ENCODE data around the gene WDR53.
"Not testable (repeated sequence)": the region's sequence is repeated elsewhere in the genome, so short reads cannot be mapped to it uniquely, and the experiment has no call there.

WDR53 gene

GRCh38 chr3:196558476-196558875, 9.9 kb downstream of the WDR53 start:
- DNase-seq (ENCODE audit: low read depth, low spot score), result no peak

GRCh38 chr3:196557236-196557635, 11.1 kb downstream of the WDR53 start:
- DNase-seq (ENCODE audit: low read depth, low spot score), result no peak

DNA sequence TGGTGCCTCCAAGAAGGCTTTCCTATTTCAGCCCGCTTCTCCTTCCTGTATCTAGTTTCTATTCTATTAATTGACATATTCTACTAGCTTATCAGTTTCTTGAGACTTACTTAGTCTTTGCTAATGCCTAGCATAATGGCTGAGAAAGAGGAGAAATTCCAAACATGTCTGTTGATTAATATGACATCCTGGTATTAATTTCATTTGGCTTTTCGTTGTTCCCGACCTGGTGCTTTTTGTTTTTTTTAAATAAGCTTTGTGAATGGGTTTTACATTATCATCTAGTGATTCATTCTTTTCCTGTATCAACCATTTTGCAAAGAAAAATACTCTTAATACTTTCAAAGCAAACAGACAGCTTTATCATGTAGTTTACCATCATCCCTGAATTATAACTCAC, 13.1 kb downstream of the WDR53 start:
- DNase-seq (ENCODE audit: low read depth, low spot score), result no peak

DNA sequence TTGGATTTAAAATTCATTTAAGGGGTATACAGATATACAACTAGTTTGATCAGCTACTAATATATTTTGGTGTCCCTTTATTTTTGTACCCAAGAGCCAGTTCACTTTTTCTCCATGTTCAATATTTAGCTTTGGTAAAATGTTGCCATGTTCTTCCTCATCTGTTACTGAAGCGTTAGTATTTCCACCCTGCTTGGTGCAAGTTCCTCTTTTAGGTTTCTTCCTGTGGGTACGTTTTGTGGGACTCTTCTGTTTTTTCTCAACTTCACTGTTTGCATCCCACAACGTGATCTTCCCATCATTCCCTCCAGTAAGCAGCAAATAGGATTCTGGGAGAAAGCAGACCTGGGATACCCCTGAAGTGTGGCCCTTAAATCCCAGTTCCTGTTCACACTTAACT, 14.1 kb downstream of the WDR53 start:
- DNase-seq (ENCODE audit: low read depth, low spot score), result no peak

GRCh38 chr3:196553551-196553950, 14.8 kb downstream of the WDR53 start:
- no peak for DNase-seq (ENCODE audit: low read depth, low spot score)

DNA sequence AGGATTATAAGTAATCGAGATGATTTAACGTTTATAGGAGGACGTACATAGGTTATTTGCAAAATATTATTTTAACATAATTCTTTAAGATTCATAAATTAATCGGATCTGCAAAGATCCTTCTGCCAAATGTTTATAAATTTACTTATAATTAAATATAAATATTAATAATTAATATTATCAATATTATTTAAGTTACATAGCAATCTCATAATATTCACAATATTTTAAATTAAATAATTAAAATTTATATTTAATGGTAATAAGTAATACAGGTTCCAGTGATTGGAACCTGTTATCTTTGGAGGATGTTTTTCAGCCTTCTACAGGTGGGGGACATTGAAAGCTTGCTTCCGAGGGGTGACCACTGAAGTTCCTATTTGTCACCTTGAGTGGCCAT, 16.1 kb downstream of the WDR53 start:
- no peak for DNase-seq (ENCODE audit: low read depth, low spot score)

GRCh38 chr3:196550172-196550571, 18.2 kb downstream of the WDR53 start:
- DNase-seq (ENCODE audit: low read depth, low spot score), result not testable (repeated sequence)

DNA sequence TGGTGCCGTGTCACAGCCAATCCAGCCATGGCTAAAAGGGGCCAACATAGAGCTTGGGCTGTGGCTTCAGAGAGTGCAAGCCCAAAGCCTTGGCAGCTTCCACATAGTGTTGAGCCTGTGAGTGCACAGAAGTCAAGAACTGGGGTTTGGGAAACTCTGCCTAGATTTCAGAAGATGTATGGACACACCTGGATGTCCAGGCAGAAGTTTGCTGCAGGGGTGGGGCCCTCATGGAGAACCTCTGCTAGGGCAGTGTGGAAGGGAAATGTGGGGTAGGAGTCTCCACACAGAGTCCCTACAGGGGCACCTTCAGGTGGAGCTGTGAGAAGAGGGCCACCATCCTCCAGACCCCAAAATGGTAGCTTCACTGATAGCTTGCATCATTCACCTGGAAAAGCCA, 19.0 kb downstream of the WDR53 start:
- DNase-seq (ENCODE audit: low read depth, low spot score), result not testable (repeated sequence)

DNA sequence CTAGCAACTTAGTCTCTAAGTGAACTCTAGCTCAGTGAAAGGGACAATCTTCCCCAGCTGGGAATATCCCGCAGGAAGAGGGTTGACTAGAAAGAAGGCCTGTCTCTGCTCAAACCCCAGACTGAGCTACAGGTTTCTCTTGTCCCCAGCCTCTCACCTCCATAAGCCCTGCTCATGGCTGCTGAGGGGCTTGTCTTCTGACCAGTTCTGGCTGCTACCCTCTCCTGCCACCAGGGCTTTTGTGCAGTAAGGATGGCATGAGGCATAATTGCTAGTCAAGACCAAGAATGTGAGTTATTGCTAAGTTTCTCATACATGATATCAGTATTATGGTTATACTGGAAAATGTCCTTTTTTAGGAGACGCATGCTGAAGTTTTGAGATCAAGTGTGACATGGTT, 21.3 kb downstream of the WDR53 start:
- DNase-seq (ENCODE audit: low read depth, low spot score), result no peak

DNA sequence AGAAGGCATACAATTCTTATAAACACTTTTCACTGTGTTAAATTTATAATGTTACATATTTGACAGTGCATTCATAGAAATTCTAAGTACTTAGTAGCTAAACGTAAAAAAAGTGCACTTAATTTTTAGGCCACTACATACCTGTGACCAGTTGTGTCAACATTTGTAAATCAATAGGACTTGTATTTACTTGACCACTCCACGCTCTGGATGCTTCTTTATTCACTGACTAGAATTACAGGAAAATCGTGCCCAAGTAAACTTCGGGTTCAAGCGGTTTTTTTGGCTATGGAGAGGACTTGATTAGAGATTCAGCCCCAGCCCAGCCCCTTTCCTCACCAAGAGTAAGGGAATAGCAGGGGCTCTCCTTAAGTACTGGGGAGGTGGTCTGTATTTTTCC, 21.8 kb downstream of the WDR53 start:
- DNase-seq (ENCODE audit: low read depth, low spot score), result no peak

- DNase-seq (ENCODE audit: low read depth, low spot score), result no peak
Observed at GRCh38 chr3:196544491-196544992, 23.8 kb downstream of the WDR53 start.

- DNase-seq (ENCODE audit: low read depth, low spot score), result no peak
Observed at GRCh38 chr3:196541684-196542445, 26.5 kb downstream of the WDR53 start.

- DNase-seq (ENCODE audit: low read depth, low spot score), result peak; percentile 57
Observed at GRCh38 chr3:196537319-196537984, 30.9 kb downstream of the WDR53 start.

DNA sequence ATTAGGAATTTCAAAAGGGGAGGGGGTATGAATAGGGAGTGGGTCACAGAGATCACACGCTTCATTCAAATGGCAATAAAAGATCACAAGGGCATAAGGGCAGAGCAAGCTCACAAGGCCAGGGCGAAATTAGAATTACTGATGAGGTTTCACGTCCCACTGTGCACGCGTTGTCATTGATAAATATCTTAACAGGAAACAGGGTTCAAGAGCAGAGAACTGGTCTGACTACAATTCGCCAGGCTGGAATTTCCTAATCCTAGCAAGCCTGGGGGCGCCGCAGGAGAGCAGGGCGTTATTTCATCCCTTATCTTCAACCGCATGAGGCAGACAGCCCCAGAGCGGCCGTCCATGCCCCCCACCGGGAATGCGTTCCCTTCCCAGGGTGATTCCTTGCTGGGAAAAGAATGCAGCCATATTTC, 35.1 kb downstream of the WDR53 start:
- DNase-seq (ENCODE audit: low read depth, low spot score), result no peak

DNA sequence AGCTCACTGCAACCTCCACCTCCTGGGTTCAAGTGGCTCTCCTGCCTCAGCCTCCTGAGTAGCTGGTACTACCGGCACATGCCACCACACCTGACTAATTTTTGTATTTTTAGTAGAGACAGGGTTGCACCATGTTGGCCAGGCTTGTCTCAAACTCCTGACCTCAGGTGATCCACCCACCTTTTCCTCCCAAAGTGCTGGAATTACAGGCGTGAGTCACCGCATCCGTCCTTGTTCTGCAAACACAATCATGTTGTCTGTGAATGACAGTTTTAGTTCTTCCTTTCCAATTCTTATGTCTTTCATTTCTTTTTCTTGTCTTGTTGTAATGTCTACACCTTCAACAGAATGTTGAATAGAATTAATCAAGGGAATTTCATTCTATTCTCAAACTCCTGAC, 36.9 kb downstream of the WDR53 start:
- DNase-seq (ENCODE audit: low read depth, low spot score), result no peak

DNA sequence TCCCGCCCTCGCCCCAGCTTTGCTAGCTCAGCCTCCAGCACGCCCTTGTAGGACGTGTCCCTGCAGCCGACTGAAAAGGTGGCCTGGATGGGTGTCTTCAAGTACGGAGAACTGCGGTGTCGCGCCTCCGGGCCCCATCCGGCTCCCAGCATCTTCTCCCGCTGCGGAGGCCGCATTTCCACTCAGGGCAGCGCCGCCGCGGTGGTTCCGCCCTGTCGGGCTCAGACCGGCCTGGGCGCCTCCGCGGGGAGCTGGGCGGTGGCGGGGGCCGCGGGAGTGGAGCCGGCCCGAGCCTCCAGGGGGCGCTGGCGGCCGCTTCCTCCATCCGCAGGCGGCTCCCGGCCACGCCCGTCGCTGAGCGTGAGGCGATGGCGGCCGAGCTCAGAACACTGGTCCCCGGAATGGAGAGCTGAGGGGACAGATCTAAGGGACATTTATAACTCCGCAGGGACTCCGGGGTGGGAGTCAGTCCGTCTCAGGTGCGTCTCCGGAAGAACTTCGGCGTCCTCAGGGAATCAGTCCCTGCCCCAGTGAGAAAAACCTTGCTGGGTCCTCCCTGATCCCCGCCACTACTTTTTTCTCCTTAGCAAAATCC, 39.6 kb downstream of the WDR53 start:
- DNase-seq (ENCODE audit: low read depth, low spot score), result peak; percentile 61

- DNase-seq (ENCODE audit: low read depth, low spot score), result no peak
Observed at GRCh38 chr3:196525141-196525540, 43.2 kb downstream of the WDR53 start.

DNA sequence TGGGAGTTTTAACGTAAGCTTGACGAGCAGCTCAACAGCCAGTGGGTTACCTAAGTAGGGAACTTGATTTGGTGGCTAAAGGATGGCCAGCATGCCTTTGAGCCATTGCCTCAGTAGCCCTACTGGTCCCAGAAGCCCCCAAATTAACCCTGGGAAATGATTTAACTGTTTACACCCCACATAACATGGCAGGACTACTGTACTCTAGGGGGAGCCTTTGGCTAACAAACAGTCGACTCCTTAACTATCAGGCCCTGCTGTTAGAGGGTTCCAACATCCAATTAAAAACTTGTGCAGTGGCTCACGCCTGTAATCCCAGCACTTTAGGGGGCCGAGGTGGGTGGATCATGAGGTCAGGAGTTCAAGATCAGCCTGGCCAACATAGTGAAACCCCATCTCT, 43.8 kb downstream of the WDR53 start:
- no peak for DNase-seq (ENCODE audit: low read depth, low spot score)

DNA sequence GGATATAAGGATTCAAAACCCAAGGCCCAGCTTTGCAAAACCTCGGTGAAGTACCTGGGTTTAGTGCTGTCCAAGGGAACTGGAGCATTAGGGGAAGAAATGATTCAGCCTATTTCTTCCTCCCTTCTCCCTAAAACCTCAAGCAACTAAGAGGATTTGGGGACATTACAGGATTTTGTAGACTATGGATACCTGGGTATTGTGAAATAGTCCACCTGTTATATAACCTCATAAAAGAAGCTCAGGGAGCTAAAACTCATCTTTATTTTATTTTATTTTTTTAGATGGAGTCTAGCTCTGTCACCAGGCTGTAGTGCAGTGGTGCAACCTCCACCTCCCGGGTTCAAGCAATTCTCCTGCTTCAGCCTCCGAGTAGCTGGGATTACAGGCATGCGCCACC, 44.5 kb downstream of the WDR53 start:
- DNase-seq (ENCODE audit: low read depth, low spot score), result no peak

DNA sequence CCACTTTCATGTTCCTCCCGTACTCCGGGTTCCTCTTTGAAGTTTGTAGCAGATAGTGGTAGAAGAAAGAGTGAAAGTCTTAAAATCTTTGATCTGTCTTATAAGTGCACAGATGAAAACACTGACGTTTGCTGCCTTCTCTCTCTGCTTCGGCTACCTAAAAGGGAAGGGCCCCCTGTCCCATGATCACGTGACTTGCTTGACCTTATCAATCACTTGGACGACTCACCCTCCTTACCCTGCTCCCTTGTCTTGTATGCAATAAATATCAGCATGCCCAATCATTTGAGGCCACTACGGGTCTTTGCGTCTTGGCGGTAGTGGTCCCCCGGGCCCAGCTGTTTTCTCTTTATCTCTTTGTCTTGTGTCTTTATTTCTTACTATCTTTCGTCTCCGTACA, 47.1 kb downstream of the WDR53 start:
- DNase-seq (ENCODE audit: low read depth, low spot score), result not testable (repeated sequence)

- no peak for DNase-seq (ENCODE audit: low read depth, low spot score)
Observed at GRCh38 chr3:196519718-196520082, 48.7 kb downstream of the WDR53 start.

DNA sequence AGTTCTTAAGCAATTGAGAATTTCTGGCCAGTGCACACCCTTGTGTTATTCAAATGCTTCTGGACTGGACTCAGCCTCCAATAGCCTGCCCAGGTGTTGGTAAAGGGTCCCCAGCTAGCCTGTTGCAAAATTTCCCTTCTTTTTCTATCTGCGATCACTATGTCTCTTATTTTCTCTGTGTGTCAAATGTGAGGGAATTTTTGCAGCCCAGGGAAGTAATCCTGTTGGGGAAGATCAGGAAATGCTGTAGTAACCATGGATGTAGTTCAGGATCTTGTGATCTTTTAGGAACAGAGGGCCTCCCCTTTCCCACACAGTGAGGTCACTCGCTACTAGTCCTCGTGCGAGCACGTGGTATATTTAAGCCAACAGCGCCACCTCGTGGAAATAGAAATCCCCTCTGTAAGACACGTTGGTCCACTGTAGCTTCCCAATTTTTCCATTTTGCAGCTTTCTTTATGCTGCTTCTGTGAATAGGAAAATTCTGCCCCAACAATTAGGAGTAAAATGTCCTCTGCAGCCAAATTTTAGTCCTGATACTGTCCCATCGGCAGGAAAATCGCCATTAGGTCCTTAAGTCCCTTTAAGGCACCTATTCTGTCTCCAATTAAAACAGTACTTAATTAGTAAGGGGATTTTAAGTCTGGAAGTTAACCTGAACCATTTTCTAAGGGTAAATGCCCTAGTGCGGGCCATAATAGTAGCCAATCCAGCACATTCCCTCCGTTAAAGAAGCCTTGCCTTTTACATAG, 49.2 kb downstream of the WDR53 start:
- no peak for DNase-seq (ENCODE audit: low read depth, low spot score)

All from activated CD4-positive, CD25-positive, alpha-beta regulatory T cell treated with anti-CD3 and anti-CD28 coated beads, Interleukin-2, amount 50 U/mL, for 16 hours (primary cell).